Mucosa of descending colon (tissue), 3 donors: Measurements from ENCODE around the gene LLGL2. TPM values are rescaled to one million over a fixed set of nuclear protein-coding genes. Genes with fewer than 3 reads are reported as not detected.

Source experiments
- ATAC-seq: fragments of 200-7000 bp; cut with Tn5 transposase; one replicate; pipeline ENCODE4 v1.9.1; 2020; ENCODE audit warnings: mild to moderate bottlenecking, moderate library complexity
- DNase-seq, 3 donors: peaks; one replicate each; pipeline ENCODE4 v3.0.0-alpha.2; 2020
- H3K36me3 ChIP-seq: fragments of 200-600 bp; one replicate; pipeline ENCODE4 v1.8.0; 2021; ENCODE audit warnings: low read depth, mild to moderate bottlenecking
- H3K4me1 ChIP-seq: fragments of 200-600 bp; one replicate; pipeline ENCODE4 v1.8.0; 2021; ENCODE audit warnings: low read depth, mild to moderate bottlenecking
- H3K4me3 ChIP-seq: fragments of 200-600 bp; one replicate; pipeline ENCODE4 v1.8.0; 2021; ENCODE audit warnings: mild to moderate bottlenecking
- H3K9me3 ChIP-seq: fragments of 200-600 bp; one replicate; pipeline ENCODE4 v1.8.0; 2021; ENCODE audit warnings: mild to moderate bottlenecking
- intact Hi-C, 2 donors: fragments of 100-400 bp; cut with DNase I in 1 of 2; cut with micrococcal nuclease in 1 of 2; formaldehyde crosslinking; loops; one replicate each; pipeline versions ENCODE4 v1.11.0 to v1.11.1; 2022; cut with DNase I, micrococcal nuclease
- total RNA-seq, 3 donors: library from RNA; stranded (reverse); fragmentation: NEBNext Ultra II Directional in 2 of 3; extraction: Animal tissue kit (Norgen Biotek cat#: 25700) in 2 of 3; gene quantifications; one replicate each; pipeline versions ENCODE4 v1.2.1 to v1.2.4, GENCODE V29; 2021 to 2023
- TF ChIP-seq, protein P1 (sequence below): fragments of 200-600 bp; IDR thresholded peaks from one replicate; pipeline ENCODE4 v1.8.0; 2022; ENCODE audit warnings: antibody characterized with exemption, mild to moderate bottlenecking
- donor health status: DM: no; HTN: no; CAD: no; lungs with moderate emphysema.
- donor health status: DM: no; HTN: no; CAD: no.
- donor health status: DM: no; HTN: yes; CAD: no.

The LLGL2 gene
- total RNA-seq, 3 donors from 2014 or later, result 269 to 590 (median 405) TPM

- H3K36me3 ChIP-seq, result peaks cover 7% of the 10 kb centered on the region
- DNase-seq, result peak; percentile 82 to 88 (median 84)
- H3K4me1 ChIP-seq, result peaks cover 31% of the 10 kb centered on the region
- no peaks in the 10 kb centered on the region for H3K9me3 ChIP-seq
- ATAC-seq, result peak; percentile 60
- intact Hi-C loops, result no loop called here
- TF ChIP-seq, protein P1, sequence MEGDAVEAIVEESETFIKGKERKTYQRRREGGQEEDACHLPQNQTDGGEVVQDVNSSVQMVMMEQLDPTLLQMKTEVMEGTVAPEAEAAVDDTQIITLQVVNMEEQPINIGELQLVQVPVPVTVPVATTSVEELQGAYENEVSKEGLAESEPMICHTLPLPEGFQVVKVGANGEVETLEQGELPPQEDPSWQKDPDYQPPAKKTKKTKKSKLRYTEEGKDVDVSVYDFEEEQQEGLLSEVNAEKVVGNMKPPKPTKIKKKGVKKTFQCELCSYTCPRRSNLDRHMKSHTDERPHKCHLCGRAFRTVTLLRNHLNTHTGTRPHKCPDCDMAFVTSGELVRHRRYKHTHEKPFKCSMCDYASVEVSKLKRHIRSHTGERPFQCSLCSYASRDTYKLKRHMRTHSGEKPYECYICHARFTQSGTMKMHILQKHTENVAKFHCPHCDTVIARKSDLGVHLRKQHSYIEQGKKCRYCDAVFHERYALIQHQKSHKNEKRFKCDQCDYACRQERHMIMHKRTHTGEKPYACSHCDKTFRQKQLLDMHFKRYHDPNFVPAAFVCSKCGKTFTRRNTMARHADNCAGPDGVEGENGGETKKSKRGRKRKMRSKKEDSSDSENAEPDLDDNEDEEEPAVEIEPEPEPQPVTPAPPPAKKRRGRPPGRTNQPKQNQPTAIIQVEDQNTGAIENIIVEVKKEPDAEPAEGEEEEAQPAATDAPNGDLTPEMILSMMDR, result no peak
- H3K4me3 ChIP-seq, result peak overlapping the region; percentile 80
These were observed 1.2 kb downstream of the LLGL2 start for GRCh38 chr17:75526555-75527270.

DNA sequence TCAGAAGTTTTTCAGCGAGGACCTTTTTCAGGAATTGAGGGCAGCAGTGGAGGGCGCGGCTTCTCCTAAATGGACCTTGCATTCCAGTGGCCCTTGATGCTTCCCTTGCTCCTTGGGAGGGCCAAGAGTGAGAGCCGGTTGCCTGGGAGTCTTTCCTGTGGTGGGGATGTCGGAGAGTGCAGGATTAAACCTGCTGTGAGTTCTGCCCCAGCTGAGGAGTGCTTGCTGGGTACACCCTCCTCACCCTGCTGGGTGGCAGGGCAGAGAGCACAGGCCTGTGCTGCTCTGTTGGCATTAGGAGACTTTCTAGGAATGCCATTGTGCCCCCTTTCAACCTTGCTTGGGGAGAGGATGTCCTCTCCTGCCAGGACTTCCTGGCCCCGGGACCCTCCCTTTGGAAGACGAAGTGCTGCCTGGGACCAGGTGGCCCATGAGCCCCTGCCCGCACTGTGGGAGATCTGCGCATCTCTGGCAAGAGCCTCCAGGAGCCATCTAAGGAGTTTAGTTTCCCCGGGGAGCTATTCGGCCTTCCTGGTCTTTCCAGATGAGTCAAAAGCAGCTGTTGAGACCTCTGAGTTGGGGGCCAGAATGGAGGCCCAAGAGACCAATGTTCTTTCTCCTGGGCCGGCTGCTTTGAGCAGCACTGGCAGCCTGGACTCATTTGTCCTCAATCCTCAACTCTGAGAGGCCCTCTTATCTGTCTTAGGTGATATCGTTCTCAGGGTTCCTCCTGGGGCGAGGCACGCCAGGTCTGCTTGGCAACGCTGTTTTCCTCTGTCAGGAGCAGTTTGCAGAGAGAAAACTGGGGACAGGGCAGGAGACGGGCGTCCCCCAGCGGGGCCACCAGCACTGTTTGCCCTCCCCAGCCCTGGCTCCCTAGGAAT lies 5.6 kb downstream of the LLGL2 start:
- Histone ChIP-seq H3K9me3 (no peaks in the 10 kb centered on the region), H3K4me1 (peaks cover 50% of the 10 kb centered on the region), H3K4me3 (no peak overlapping the region), H3K36me3 (no peaks in the 10 kb centered on the region)
- TF ChIP-seq, protein P1, result no peak
- no peak for DNase-seq
- peak; percentile 17 for ATAC-seq
- intact Hi-C loops, result no loop called here

DNA sequence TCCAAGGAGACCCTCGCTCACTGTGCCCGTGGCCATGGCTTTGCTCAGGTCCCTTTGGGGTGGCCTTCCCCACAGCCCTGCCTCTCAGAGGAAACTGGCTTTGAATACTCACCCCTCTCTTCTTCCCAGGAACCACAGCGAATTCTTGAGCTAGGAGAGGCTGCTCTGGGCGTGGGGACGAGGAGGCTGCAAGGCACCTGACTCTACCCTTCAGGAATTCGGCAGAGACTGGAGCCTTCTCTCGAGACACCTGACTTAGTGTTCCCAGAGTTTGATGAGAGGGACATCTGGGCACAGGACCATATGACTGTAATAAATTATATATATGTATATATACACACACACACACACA lies 6.2 kb downstream of the LLGL2 start:
- Histone ChIP-seq H3K4me3 (no peak overlapping the region), H3K9me3 (no peaks in the 10 kb centered on the region), H3K4me1 (peaks cover 52% of the 10 kb centered on the region), H3K36me3 (no peaks in the 10 kb centered on the region)
- DNase-seq (no peak), ATAC-seq (peak; percentile 47)
- intact Hi-C loops, result no loop called here
- TF ChIP-seq, protein P1, result no peak

GRCh38 chr17:75535119-75535537 lies 9.6 kb downstream of the LLGL2 start:
- peak; percentile 68 to 88 (median 83) for DNase-seq

GRCh38 chr17:75535871-75536270 lies 10.4 kb downstream of the LLGL2 start:
- intact Hi-C loops, result no loop called here
- ATAC-seq (no peak), DNase-seq (no peak)
- TF ChIP-seq, protein P1, result no peak
- Histone ChIP-seq H3K9me3 (no peaks in the 10 kb centered on the region), H3K36me3 (no peaks in the 10 kb centered on the region), H3K4me1 (peaks cover 60% of the 10 kb centered on the region), H3K4me3 (no peak overlapping the region)

More at GRCh38 chr17:75535119-75535537, 9.6 kb downstream of the LLGL2 start:
- ATAC-seq, result peak; percentile 80
- intact Hi-C loops, result no loop called here
- no peaks in the 10 kb centered on the region for H3K9me3 ChIP-seq
- TF ChIP-seq, protein P1, result no peak
- no peak overlapping the region for H3K4me3 ChIP-seq
- no peaks in the 10 kb centered on the region for H3K36me3 ChIP-seq
- H3K4me1 ChIP-seq, result peaks cover 59% of the 10 kb centered on the region
